ENCODE data around the gene H3-3A.

DNA sequence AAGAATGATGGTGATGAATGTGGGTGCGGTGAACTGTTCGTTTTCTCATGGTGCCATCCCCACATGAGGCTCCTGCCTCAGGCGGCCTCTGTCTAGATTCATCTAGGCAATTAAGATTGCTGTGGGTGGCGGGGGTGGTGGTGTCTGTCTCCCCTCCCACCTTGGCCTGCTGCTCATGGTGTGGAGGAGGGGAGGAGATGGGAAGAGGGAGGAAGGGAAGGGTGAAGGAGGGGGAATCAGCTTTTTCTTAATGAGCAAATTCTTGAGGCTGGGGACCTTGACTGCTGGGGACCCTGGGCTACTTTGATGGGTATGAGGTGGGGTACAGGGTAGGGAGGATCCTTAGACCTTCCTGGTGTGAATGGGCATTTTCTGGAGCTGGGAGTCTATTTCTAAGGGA is 55.8 kb downstream of the H3-3A start:
- TF ChIP-seq POLR2A (IDR thresholded peaks at IDR 0.05) (no peak), CTCF (IDR thresholded peaks at IDR 0.05) (no peak)

All from Peyer's patch (tissue), 4 donors.